A673 (cell line): ENCODE measurements around the gene TLE1. TPM values are rescaled to one million over a fixed set of nuclear protein-coding genes. Genes with fewer than 3 reads are reported as not detected.

Experiments used
- BruUV-seq: library from RNA; stranded (reverse); fragments of 400-500 nt; replicated peaks from 2 replicates; lab custom pipeline; 2021; lab: Mats Ljungman, UMichigan
- CTCF ChIA-PET: fragments of 300-600 bp; sonication (Branson Sonifier 250); formaldehyde crosslinking; loops from one replicate; lab custom pipeline; 2022; ENCODE audit warnings: antibody characterized with exemption; lab: Charles Lee
- POLR2A ChIA-PET: fragments of 300-600 bp; sonication (Branson Sonifier 250); formaldehyde crosslinking; loops from one replicate; lab custom pipeline; 2022; ENCODE audit warnings: antibody characterized with exemption; ENCODE audit not compliant: low non-redundant PET; lab: Charles Lee
- DNase-seq: peaks from one replicate; pipeline ENCODE4 v3.0.0-alpha.2; 2015; ENCODE audit warnings: low spot score
- H3K27ac ChIP-seq: fragments of 200-600 bp; sonication (generic); 2 replicates; pipeline ENCODE4 v1.5.1; 2016; ENCODE audit warnings: mixed run types, low read depth, mild to moderate bottlenecking, mixed read lengths, antibody characterized with exemption, low read length; ENCODE audit not compliant: poor library complexity, severe bottlenecking
- H3K27me3 ChIP-seq: fragments of 200-600 bp; sonication (generic); replicated peaks from 2 replicates; pipeline ENCODE4 v1.6.1; 2017; ENCODE audit warnings: mixed run types, low read depth, mild to moderate bottlenecking, mixed read lengths, antibody characterized with exemption, low read length; ENCODE audit not compliant: insufficient read depth, poor library complexity
- H3K36me3 ChIP-seq: fragments of 200-600 bp; sonication (generic); 2 replicates; pipeline ENCODE4 v1.6.1; 2016; ENCODE audit warnings: mixed run types, mild to moderate bottlenecking, mixed read lengths, antibody characterized with exemption, low read length; ENCODE audit not compliant: insufficient read depth, poor library complexity, severe bottlenecking
- H3K4me1 ChIP-seq: fragments of 200-600 bp; sonication (generic); 2 replicates; pipeline ENCODE4 v1.6.1; 2017; ENCODE audit warnings: mixed run types, mild to moderate bottlenecking, mixed read lengths, antibody characterized with exemption, low read length; ENCODE audit not compliant: insufficient read depth, poor library complexity, severe bottlenecking
- H3K4me3 ChIP-seq: fragments of 200-600 bp; sonication (generic); 2 replicates; pipeline ENCODE4 v1.5.1; 2016; ENCODE audit warnings: low read depth, mixed run types, mild to moderate bottlenecking, mixed read lengths, low read length; ENCODE audit not compliant: poor library complexity, severe bottlenecking
- H3K9me3 ChIP-seq: fragments of 200-600 bp; sonication (generic); 2 replicates; pipeline ENCODE4 v1.6.1; 2016; ENCODE audit warnings: mixed run types, low read depth, mild to moderate bottlenecking, mixed read lengths, antibody characterized with exemption, low read length; ENCODE audit not compliant: poor library complexity, severe bottlenecking
- EZH2 ChIP-seq: fragments of 200-600 bp; sonication (generic); IDR thresholded peaks from 2 replicates; pipeline ENCODE4 v1.6.1; 2017; ENCODE audit warnings: borderline replicate concordance, low read depth, mild to moderate bottlenecking, mixed read lengths, antibody characterized with exemption, low read length; ENCODE audit not compliant: poor library complexity, severe bottlenecking
- intact Hi-C: fragments of 100-400 bp; cut with micrococcal nuclease; formaldehyde crosslinking; loops from one replicate; pipeline ENCODE4 v1.10.0; 2022; ENCODE audit not compliant: unreplicated experiment
- total RNA-seq: library from RNA; stranded (reverse); gene quantifications from 2 replicates; pipeline ENCODE4 v1.2.3, GENCODE V29; 2021
- TF ChIP-seq, protein P1 (sequence below): fragments of 300-800, 200-600 bp; sonication (generic); conservative IDR thresholded peaks from 2 replicates; pipeline ENCODE4 v1.5.1; 2017; ENCODE audit warnings: low read depth, mild to moderate bottlenecking, antibody characterized with exemption, low read length, moderate library complexity, mixed read lengths

The TLE1 gene
- total RNA-seq, 1 experiment from 2014 or later, result 2.2 TPM

- no peak for DNase-seq
- Histone ChIP-seq H3K36me3 (no peaks in the 10 kb centered on the region), H3K4me1 (no peaks in the 10 kb centered on the region), H3K27me3 (no peaks in the 10 kb centered on the region), H3K4me3 (no peak overlapping the region), H3K9me3 (no peaks in the 10 kb centered on the region), H3K27ac (no peak overlapping the region)
- ChIA-PET POLR2A (no interaction called here), CTCF (no interaction called here)
- intact Hi-C loops, result no loop called here
- BruUV-seq, result no TSS peak
- TF ChIP-seq, protein P1, sequence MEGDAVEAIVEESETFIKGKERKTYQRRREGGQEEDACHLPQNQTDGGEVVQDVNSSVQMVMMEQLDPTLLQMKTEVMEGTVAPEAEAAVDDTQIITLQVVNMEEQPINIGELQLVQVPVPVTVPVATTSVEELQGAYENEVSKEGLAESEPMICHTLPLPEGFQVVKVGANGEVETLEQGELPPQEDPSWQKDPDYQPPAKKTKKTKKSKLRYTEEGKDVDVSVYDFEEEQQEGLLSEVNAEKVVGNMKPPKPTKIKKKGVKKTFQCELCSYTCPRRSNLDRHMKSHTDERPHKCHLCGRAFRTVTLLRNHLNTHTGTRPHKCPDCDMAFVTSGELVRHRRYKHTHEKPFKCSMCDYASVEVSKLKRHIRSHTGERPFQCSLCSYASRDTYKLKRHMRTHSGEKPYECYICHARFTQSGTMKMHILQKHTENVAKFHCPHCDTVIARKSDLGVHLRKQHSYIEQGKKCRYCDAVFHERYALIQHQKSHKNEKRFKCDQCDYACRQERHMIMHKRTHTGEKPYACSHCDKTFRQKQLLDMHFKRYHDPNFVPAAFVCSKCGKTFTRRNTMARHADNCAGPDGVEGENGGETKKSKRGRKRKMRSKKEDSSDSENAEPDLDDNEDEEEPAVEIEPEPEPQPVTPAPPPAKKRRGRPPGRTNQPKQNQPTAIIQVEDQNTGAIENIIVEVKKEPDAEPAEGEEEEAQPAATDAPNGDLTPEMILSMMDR, result no peak
Observed at GRCh38 chr9:81729135-81729534, 39.8 kb upstream of the TLE1 start.

- Histone ChIP-seq H3K36me3 (no peaks in the 10 kb centered on the region), H3K9me3 (no peaks in the 10 kb centered on the region), H3K27me3 (no peaks in the 10 kb centered on the region), H3K4me3 (no peak overlapping the region), H3K4me1 (no peaks in the 10 kb centered on the region), H3K27ac (no peak overlapping the region)
- TF ChIP-seq EZH2, result no peak
- TF ChIP-seq, protein P1, result no peak
- intact Hi-C loops, result no loop called here
- no peak for DNase-seq
- no TSS peak for BruUV-seq
- ChIA-PET CTCF (no interaction called here), POLR2A (no interaction called here)
Observed at GRCh38 chr9:81724242-81724889, 35.0 kb upstream of the TLE1 start.

- no peak overlapping the region for H3K27ac ChIP-seq
- H3K36me3 ChIP-seq, result no peaks in the 10 kb centered on the region
- no peaks in the 10 kb centered on the region for H3K4me1 ChIP-seq
- DNase-seq, result no peak
- ChIA-PET POLR2A (no interaction called here), CTCF (no interaction called here)
- intact Hi-C loops, result no loop called here
- H3K4me3 ChIP-seq, result no peak overlapping the region
- TF ChIP-seq EZH2, result no peak
- TF ChIP-seq, protein P1, result no peak
- no TSS peak for BruUV-seq
- no peaks in the 10 kb centered on the region for H3K27me3 ChIP-seq
- H3K9me3 ChIP-seq, result no peaks in the 10 kb centered on the region
Observed at GRCh38 chr9:81722277-81722676, 32.9 kb upstream of the TLE1 start.
